ENCODE data around the gene GOLPH3L. TPM values are rescaled to one million over a fixed set of nuclear protein-coding genes. Genes with fewer than 3 reads are reported as not detected.

Gene GOLPH3L
- total RNA-seq, 4 donors from 2014 or later: 23.1 to 41.3 (median 35.3) TPM

DNA sequence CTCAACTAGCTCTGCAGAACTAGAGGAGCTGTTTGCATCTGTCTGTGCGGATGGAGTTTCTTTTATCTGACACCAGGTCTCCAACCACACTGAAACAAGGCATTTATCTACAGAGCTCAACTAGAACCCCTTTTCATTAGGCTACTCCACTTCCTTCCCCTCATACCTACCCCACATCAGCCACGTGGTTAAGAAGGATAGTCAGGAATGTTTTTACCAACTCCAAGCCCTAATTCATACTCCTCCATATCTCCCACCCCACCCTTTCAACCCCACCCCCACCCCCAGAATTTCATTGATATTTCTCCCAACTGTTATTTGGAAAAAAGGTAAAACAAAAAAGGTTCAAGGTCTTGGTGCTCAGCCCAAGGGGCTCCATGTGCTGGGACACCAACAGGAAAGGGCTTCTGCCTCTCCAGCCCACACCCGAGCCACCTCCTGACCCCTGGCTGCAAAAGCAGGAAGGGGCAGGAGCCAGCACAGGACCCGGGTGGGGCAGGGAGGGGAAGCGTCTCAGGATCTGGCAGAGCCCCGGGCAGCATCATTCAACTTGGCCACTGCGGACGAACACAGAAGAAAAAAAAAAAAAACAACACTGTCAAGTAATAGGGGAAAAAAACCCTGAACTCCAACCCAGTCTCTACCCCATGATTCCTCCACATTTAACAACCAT, 74.5 kb downstream of the GOLPH3L start:
- no peak for TF ChIP-seq POLR2A (IDR thresholded peaks at IDR 0.05)
- TF ChIP-seq, protein P1, sequence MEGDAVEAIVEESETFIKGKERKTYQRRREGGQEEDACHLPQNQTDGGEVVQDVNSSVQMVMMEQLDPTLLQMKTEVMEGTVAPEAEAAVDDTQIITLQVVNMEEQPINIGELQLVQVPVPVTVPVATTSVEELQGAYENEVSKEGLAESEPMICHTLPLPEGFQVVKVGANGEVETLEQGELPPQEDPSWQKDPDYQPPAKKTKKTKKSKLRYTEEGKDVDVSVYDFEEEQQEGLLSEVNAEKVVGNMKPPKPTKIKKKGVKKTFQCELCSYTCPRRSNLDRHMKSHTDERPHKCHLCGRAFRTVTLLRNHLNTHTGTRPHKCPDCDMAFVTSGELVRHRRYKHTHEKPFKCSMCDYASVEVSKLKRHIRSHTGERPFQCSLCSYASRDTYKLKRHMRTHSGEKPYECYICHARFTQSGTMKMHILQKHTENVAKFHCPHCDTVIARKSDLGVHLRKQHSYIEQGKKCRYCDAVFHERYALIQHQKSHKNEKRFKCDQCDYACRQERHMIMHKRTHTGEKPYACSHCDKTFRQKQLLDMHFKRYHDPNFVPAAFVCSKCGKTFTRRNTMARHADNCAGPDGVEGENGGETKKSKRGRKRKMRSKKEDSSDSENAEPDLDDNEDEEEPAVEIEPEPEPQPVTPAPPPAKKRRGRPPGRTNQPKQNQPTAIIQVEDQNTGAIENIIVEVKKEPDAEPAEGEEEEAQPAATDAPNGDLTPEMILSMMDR (IDR thresholded peaks at IDR 0.05): no peak
- Histone ChIP-seq H3K36me3 (peaks cover 0 to 73% (median 2%) of the 10 kb centered on the region in 3 donors), H3K4me3 (no peak overlapping the region), H3K27ac (peak overlapping the region; percentile 4 to 65 (median 56)), H3K9me3 (no peaks in the 10 kb centered on the region), H3K4me1 (peaks cover 0 to 39% (median 7%) of the 10 kb centered on the region in 4 donors), H3K27me3 (no peaks in the 10 kb centered on the region)
- no peak for DNase-seq

DNA sequence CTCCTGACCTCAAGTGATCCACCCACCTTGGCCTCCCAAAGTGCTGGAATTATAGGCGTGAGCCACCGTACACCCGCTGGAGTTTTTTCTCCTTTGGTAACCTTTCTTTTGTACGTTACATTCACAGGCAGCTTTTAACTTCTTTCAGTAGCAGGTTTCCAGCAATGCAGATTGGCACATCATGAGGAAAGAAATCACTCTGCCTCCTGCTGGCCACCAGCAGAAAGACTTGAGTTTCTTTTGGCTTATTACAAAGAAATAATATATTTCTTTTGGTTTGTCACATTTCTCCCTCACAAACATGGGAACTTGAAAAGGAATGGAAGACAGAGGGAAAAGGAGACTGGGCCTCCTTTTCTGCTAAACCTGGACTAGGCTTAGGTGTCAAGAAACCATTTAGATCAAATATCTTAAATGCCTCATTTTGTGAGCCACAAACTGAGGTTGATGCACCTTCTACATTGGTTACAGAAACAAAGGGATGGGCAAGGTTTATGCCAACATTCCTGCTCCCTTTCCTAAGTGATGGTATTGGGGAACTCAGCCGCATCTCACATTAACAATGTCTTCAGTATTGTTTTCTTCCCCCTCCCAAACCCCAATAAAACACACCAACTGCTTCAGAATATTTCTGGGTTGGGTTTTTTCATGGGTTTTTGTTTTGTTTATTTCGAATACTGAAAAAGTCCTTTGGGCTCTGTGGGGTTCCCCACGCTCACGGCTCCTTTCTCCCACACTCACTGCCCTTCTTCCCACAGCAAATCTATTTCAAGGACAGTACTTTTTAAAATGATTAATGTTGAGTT, 75.3 kb downstream of the GOLPH3L start:
- Histone ChIP-seq H3K36me3 (peaks cover 0 to 70% (median 2%) of the 10 kb centered on the region in 3 donors), H3K4me3 (no peak overlapping the region), H3K4me1 (peaks cover 0 to 37% (median 7%) of the 10 kb centered on the region in 4 donors), H3K9me3 (no peaks in the 10 kb centered on the region), H3K27me3 (no peaks in the 10 kb centered on the region), H3K27ac (peak overlapping the region; percentile 4 to 65 (median 56))
- no peak for TF ChIP-seq POLR2A (IDR thresholded peaks at IDR 0.05)
- TF ChIP-seq, protein P1 (IDR thresholded peaks at IDR 0.05): peak; percentile 61 to 98 (median 88)
- DNase-seq: peak in 2 of 3 donors; percentile 67 to 86

DNA sequence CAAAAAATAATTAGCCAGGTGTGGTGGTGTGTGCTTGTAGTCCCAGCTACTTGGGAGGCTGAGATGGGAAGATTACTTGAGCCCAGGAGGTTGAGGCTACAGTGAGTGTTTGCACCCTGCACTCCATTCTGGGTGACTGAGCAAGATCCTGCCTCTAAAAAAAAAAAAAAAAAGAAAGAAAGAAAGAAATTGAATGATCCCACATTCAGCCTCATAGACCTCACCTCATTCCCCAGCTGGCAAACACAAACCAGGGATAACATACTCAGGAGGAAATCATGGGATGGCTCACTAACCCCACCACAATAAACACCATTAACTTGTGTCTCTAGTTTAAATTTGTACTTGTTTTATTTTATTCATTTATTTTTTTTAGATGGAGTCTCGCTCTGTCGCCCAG, 76.0 kb downstream of the GOLPH3L start:
- Histone ChIP-seq H3K9me3 (no peaks in the 10 kb centered on the region), H3K4me1 (peaks cover 0 to 37% (median 7%) of the 10 kb centered on the region in 4 donors), H3K4me3 (no peak overlapping the region), H3K27ac (peak overlapping the region; percentile 21 to 65 (median 56)), H3K36me3 (peaks cover 0 to 62% (median 2%) of the 10 kb centered on the region in 3 donors), H3K27me3 (no peaks in the 10 kb centered on the region)
- DNase-seq: no peak
- no peak for TF ChIP-seq POLR2A (IDR thresholded peaks at IDR 0.05)
- TF ChIP-seq, protein P1 (IDR thresholded peaks at IDR 0.05): no peak

DNA sequence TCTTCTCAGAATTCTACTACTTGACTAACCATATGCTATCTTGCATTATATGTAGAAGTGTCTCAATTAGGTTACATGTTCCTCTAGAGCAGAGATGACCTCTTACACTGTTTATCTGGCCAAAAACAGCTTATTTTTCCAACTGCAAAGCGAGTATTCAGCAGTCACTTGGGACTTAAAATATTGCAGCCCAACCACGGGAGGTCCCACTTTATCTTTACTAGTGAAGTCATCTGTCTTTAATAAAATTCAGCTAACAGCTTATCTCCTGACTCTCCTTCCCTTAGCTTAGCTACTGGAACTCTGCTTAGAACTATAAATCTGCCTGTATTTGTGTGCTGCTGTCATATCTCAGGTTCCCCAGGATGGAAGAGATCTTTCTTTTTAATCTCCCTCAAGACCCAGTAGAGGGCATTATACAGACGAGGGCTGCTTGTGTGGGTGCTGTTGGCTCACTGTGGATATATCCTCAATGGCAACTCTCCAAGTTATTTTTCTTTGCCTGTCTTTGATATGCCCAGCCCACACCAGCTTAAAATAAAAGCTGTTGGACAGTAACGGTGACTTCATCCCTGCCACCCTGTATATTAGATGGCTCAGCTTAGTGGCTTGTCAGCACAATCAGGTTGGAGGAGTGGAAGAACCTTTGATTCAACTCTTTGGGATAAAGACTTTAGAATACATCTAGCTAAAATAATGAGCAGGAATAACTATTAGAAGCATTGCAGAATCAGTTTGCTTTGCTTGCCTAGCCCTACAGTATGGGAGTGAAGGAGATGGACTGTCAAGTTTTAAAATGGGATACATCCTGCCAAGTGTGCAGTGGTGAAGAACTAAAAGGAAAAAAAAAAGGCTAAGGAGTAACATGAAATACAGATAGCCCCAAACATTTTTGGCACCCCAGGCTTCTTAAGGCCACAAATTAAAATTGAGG, 77.1 kb downstream of the GOLPH3L start:
- H3K27me3 ChIP-seq: no peaks in the 10 kb centered on the region
- TF ChIP-seq, protein P1 (IDR thresholded peaks at IDR 0.05): peak in 3 of 6 experiments; percentile 39 to 57 (median 50)
- no peak for TF ChIP-seq POLR2A (IDR thresholded peaks at IDR 0.05)
- peak overlapping the region; percentile 18 to 65 (median 38) for H3K27ac ChIP-seq
- DNase-seq: no peak
- no peak overlapping the region for H3K4me3 ChIP-seq
- peaks cover 0 to 52% (median under 1%) of the 10 kb centered on the region in 3 donors for H3K36me3 ChIP-seq
- peaks cover 0 to 47% (median 7%) of the 10 kb centered on the region in 4 donors for H3K4me1 ChIP-seq
- no peaks in the 10 kb centered on the region for H3K9me3 ChIP-seq
